ENCODE measurements around the gene GSTA5.
"Not testable (repeated sequence)": the region's sequence is repeated elsewhere in the genome, so short reads cannot be mapped to it uniquely, and the experiment has no call there.

Gene GSTA5

GRCh38 chr6:52858416-52858815 is 17.8 kb upstream of the GSTA5 start:
- no peak for TF ChIP-seq CTCF (conservative IDR thresholded peaks at IDR 0.05; ENCODE audit: low read depth, low read length)
- DNase-seq (ENCODE audit: low read depth), result no peak
- no peak overlapping the region for H3K4me3 ChIP-seq (ENCODE audit: low read length)

- H3K4me3 ChIP-seq (ENCODE audit: low read length), result not testable (repeated sequence)
- peak; percentile 4 for DNase-seq (ENCODE audit: low read depth)
Measured at GRCh38 chr6:52856137-52856536, 15.5 kb upstream of the GSTA5 start.

DNA sequence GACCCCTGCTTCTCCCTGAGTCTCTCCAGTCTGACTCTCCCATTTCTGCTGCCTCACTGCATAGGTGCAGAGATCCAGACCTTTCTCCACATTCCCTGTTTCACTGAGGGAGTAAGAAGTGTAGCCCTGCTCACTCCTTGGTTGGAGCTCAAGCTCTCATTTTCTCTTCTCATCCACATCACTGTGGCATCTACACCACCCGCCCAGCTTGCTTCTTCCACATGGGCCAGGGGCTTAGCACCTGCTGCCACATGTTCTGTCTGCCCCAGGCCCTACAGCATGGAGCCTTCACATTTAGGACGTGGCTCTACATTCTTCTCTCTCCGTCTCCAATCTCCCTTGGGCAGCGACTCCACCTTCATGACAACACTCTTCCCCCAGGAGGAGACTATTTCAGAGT is 8.5 kb upstream of the GSTA5 start:
- no peak for TF ChIP-seq CTCF (conservative IDR thresholded peaks at IDR 0.05; ENCODE audit: low read depth, low read length)
- no peak overlapping the region for H3K4me3 ChIP-seq (ENCODE audit: low read length)
- DNase-seq (ENCODE audit: low read depth), result no peak

DNA sequence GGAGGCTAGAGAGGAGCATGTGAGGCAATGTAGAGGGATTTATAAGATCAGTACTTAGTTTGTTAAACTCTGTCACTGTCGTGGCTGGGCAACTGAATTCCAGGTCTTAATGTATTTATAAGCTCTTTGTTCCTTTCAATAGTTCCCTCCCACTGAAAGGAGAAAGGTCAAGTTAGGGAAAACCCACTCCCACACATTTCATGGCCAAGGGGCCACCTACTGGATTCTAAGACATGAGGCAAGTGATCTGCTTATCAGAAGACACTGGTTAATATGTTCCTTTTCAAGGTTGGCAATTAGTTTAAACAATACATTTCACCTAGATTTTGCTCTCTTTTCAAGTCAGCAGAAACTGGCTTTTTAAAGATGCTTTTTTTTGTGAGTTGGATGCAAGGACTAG is 5.4 kb upstream of the GSTA5 start:
- no peak for DNase-seq (ENCODE audit: low read depth)
- TF ChIP-seq CTCF (conservative IDR thresholded peaks at IDR 0.05; ENCODE audit: low read depth, low read length), result no peak
- no peak overlapping the region for H3K4me3 ChIP-seq (ENCODE audit: low read length)

GRCh38 chr6:52843605-52844004 is 3.0 kb upstream of the GSTA5 start:
- no peak overlapping the region for H3K4me3 ChIP-seq (ENCODE audit: low read length)
- TF ChIP-seq CTCF (conservative IDR thresholded peaks at IDR 0.05; ENCODE audit: low read depth, low read length), result no peak
- no peak for DNase-seq (ENCODE audit: low read depth)

GRCh38 chr6:52839124-52840055 is 1.2 kb downstream of the GSTA5 start:
- peak; percentile 2 for DNase-seq (ENCODE audit: low read depth)
- H3K4me3 ChIP-seq (ENCODE audit: low read length), result no peak overlapping the region
- peak; percentile 80 for TF ChIP-seq CTCF (conservative IDR thresholded peaks at IDR 0.05; ENCODE audit: low read depth, low read length)

DNA sequence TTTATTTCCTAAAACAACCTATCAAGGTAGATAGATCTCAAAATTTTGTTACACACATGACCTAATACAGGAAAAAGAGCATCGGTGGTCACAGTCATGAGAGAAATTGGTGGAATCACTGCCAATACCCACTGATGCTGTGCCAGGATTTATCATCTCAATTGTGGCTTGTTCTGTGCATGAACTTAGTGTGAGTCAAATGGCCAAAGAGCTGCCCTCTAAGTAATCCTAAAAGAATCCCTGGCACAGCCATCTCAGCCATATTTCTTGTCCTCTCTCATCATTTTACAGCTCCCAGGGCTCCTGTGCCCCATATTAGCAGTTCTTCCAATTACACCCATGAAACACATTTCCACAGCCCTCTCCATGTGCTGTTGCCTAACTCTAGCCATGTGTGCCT is 6.1 kb downstream of the GSTA5 start:
- no peak for DNase-seq (ENCODE audit: low read depth)
- H3K4me3 ChIP-seq (ENCODE audit: low read length), result no peak overlapping the region
- no peak for TF ChIP-seq CTCF (conservative IDR thresholded peaks at IDR 0.05; ENCODE audit: low read depth, low read length)

DNA sequence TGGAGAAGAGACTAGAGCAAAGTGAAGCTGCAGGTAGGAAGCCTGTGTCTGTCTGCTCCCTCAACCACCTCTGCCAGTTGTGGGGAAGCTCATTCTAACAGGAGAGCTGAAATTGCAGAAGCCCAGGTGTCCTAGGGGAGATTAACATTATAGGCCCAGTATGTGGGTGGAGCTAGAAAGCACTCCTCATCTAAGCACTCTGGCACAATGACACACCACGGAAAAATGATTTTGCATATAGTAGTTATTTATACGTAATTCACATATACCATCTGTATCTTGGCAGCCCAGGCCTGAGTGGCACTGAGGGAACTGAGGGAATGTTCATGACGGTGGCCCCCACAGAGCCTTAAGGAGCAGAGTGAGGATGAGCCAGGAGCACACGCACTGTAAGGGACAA is 9.7 kb downstream of the GSTA5 start:
- H3K4me3 ChIP-seq (ENCODE audit: low read length); DNase-seq (ENCODE audit: low read depth): not testable (repeated sequence)
